Tibial artery (tissue), 4 donors: Measurements from ENCODE around the gene SMOC2.
A peak's percentile ranks its signal among the peaks of the same experiment; 100 is the strongest.

ENCODE experiments used
- DNase-seq, 2 donors: peaks; one replicate each; pipeline ENCODE4 v3.0.0-alpha.2; 2019
- H3K27ac ChIP-seq, 2 donors: fragments of 200-600 bp; sonication (generic) in 1 of 2; 1 replicate in 1 of 2; 2 replicates in 1 of 2; pipeline ENCODE4 v1.5.1; 2018 to 2019; ENCODE audit warnings: mild to moderate bottlenecking in 1 of 2
- H3K27me3 ChIP-seq, 2 donors: fragments of 200-600 bp; sonication (generic) in 1 of 2; one replicate each; pipeline versions ENCODE4 v1.5.1 to v1.6.0; 2016 to 2019
- H3K36me3 ChIP-seq, 3 donors: fragments of 200-600 bp; sonication (generic) in 2 of 3; one replicate each; pipeline ENCODE4 v1.5.1; 2016 to 2019; ENCODE audit warnings: mild to moderate bottlenecking in 2 of 3
- H3K4me1 ChIP-seq, 4 donors: fragments of 200-600 bp; sonication (generic) in 2 of 4; 1 replicate in 3 of 4; 2 replicates in 1 of 4; pipeline ENCODE4 v1.5.1; 2016 to 2019
- H3K4me3 ChIP-seq, 2 donors: fragments of 200-600 bp; sonication (generic) in 1 of 2; 1 replicate in 1 of 2; 2 replicates in 1 of 2; pipeline ENCODE4 v1.5.1; 2018 to 2019; ENCODE audit warnings: mild to moderate bottlenecking in 2 of 2
- H3K9me3 ChIP-seq, 3 donors: fragments of 200-600 bp; sonication (generic) in 1 of 3; one replicate each; pipeline ENCODE4 v1.5.1; 2016 to 2019
- intact Hi-C: fragments of 100-400 bp; cut with DNase I; formaldehyde crosslinking; loops from one replicate; pipeline ENCODE4 v1.15.0; 2023; ENCODE audit warnings: low total_unique reads
- TF ChIP-seq, protein P1 (sequence below), 2 experiments: fragments of 200-600 bp in 1 of 2; fragments of 450-650 bp in 1 of 2; IDR thresholded peaks; one replicate each; pipeline ENCODE4 v1.5.1; 2017 to 2019; ENCODE audit warnings: antibody characterized with exemption in 2 of 2, mild to moderate bottlenecking in 1 of 2, moderate library complexity in 1 of 2

Gene SMOC2

DNA sequence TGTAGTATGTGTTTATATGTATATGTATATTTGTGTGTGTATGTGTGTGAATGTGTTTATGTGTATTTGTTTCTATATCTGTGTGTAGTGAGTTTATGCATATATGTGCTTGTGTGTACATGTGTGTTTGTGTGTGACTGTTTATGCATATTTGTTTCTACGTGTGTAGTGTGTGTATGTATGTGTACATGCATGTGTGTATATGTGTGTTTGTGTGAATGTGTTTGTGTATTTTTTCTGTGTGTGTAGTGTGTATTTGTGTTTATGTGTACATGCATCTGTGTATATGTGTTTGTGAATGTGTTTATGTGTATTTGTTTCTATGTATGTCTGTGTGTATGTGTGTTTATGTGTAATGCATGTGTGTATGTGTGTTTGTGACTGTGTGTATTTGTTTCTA lies 12.1 kb upstream of the SMOC2 start:
- H3K4me1 ChIP-seq = peaks cover 0 to 4% (median 0%) of the 10 kb centered on the region in 4 donors
- intact Hi-C loops = no loop called here
- no peak overlapping the region for H3K4me3 ChIP-seq
- no peaks in the 10 kb centered on the region for H3K9me3 ChIP-seq
- no peak for DNase-seq
- no peaks in the 10 kb centered on the region for H3K27me3 ChIP-seq
- TF ChIP-seq, protein P1, sequence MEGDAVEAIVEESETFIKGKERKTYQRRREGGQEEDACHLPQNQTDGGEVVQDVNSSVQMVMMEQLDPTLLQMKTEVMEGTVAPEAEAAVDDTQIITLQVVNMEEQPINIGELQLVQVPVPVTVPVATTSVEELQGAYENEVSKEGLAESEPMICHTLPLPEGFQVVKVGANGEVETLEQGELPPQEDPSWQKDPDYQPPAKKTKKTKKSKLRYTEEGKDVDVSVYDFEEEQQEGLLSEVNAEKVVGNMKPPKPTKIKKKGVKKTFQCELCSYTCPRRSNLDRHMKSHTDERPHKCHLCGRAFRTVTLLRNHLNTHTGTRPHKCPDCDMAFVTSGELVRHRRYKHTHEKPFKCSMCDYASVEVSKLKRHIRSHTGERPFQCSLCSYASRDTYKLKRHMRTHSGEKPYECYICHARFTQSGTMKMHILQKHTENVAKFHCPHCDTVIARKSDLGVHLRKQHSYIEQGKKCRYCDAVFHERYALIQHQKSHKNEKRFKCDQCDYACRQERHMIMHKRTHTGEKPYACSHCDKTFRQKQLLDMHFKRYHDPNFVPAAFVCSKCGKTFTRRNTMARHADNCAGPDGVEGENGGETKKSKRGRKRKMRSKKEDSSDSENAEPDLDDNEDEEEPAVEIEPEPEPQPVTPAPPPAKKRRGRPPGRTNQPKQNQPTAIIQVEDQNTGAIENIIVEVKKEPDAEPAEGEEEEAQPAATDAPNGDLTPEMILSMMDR (IDR thresholded peaks at IDR 0.05) = no peak
- no peaks in the 10 kb centered on the region for H3K36me3 ChIP-seq
- no peak overlapping the region for H3K27ac ChIP-seq

DNA sequence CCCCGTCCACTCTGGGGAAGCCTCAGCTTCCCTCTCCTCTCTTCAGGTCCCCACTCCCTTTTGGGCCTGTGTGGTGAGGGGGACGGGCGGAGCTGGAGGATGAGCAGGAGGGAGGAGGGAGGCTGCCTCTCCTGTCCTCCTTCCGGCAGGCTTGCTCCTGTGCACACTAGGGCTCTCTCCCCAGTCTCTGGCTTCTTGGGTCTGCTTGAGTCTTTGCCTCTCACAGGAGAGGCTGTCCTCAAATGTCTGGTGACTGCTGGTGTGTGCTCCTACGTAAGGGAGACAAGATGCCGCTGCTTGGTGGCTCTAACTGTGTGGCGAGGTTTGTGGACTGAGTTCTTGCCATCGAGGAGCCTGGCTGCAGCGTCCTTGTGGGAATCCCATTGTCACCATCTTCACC lies 8.8 kb upstream of the SMOC2 start:
- Histone ChIP-seq H3K27me3 (no peaks in the 10 kb centered on the region), H3K4me1 (peaks cover 0 to 4% (median 0%) of the 10 kb centered on the region in 4 donors), H3K36me3 (no peaks in the 10 kb centered on the region), H3K9me3 (no peaks in the 10 kb centered on the region), H3K4me3 (no peak overlapping the region), H3K27ac (no peak overlapping the region)
- peak in 1 of 2 donors; percentile 56 for DNase-seq
- TF ChIP-seq, protein P1 (IDR thresholded peaks at IDR 0.05) = no peak
- intact Hi-C loops = no loop called here

DNA sequence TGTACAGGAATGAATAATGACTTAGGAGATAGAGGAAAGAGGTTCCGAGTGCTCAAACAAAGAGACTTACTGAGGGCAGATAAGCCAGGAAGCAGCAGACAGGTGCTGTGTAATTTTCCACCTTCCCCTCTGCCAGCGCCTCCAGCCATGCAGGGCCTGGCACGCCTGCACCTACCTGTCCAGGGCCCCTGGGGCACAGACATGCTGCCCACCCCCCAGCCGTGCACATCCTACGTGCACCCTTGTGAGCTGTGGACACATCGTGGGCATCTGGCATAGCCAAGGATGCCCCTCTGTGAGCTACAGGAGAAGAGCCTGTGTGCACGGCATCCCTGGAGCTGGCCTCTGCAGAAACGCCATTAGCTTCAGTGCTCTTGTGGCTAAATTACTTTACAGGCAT lies 7.1 kb upstream of the SMOC2 start:
- DNase-seq = no peak
- Histone ChIP-seq H3K9me3 (no peaks in the 10 kb centered on the region), H3K27me3 (no peaks in the 10 kb centered on the region), H3K36me3 (no peaks in the 10 kb centered on the region), H3K27ac (no peak overlapping the region), H3K4me3 (no peak overlapping the region), H3K4me1 (peaks cover 0 to under 1% (median under 1%) of the 10 kb centered on the region in 4 donors)
- intact Hi-C loops = no loop called here
- TF ChIP-seq, protein P1 (IDR thresholded peaks at IDR 0.05) = no peak

DNA sequence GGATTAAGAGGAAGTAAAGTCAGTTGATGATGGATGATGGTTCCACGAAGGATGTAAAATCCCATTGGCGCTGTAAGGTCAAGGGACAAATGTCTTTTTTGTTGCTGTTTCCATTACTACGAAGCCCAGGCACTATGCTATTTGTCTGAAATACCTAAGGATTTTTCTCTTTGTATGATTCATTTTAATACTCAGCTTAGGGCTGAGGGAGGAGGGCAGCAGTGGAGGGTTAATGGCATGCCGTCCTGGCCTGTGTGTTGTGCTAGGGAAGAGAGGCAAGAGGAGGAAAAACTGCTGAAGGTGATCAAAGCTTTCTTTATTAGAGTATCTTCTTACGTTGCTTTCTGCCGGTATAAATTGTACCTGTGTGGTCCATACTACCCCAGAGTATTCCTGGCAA lies 6.5 kb upstream of the SMOC2 start:
- H3K4me1 ChIP-seq = peaks cover 0 to 6% (median 1%) of the 10 kb centered on the region in 4 donors
- no peaks in the 10 kb centered on the region for H3K9me3 ChIP-seq
- DNase-seq = no peak
- H3K36me3 ChIP-seq = no peaks in the 10 kb centered on the region
- intact Hi-C loops = no loop called here
- H3K4me3 ChIP-seq = no peak overlapping the region
- H3K27ac ChIP-seq = no peak overlapping the region
- TF ChIP-seq, protein P1 (IDR thresholded peaks at IDR 0.05) = no peak
- no peaks in the 10 kb centered on the region for H3K27me3 ChIP-seq

DNA sequence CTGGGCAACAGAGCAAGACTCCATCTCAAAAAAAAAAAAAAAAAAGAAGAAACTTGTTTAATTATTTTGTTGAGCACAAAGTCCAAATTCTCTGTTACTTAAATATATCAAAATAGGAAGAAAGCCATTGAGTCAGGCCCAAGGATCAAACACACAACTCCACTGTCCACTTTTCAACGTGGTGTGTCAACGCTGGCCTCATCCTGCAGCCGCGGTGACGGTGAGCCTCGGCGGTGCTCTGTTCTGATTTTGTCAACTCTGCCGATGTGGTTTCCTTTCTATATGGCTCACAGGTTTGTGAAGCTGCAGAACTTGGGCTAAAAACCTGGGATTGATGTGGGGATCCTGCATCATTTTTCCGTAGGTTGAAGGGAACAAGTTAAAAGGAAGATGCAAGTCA lies 3.2 kb upstream of the SMOC2 start:
- DNase-seq = no peak
- Histone ChIP-seq H3K9me3 (no peaks in the 10 kb centered on the region), H3K27ac (no peak overlapping the region), H3K4me1 (peaks cover 0 to 30% (median 16%) of the 10 kb centered on the region in 4 donors), H3K27me3 (no peaks in the 10 kb centered on the region), H3K4me3 (no peak overlapping the region), H3K36me3 (no peaks in the 10 kb centered on the region)
- intact Hi-C loops = no loop called here
- TF ChIP-seq, protein P1 (IDR thresholded peaks at IDR 0.05) = no peak
